Common myeloid progenitor, CD34-positive (primary cell): ENCODE data around the gene ADARB2.

Experiments used
- CTCF ChIA-PET: fragments of 350-600 bp; sonication (Branson Sonifier 250); formaldehyde crosslinking; loops from one replicate; lab custom pipeline; 2021; ENCODE audit warnings: antibody characterized with exemption; lab: Charles Lee
- POLR2A ChIA-PET: fragments of 350-600 bp; sonication (Branson Sonifier 250); formaldehyde crosslinking; loops from one replicate; lab custom pipeline; 2021; ENCODE audit warnings: antibody characterized with exemption; lab: Charles Lee
- DNase-seq, 3 donors: peaks; one replicate each; pipeline versions ENCODE4 v3.0.0 to v3.0.0-alpha.2; 2013
- H3K27ac ChIP-seq, 2 experiments: 1 replicate in 1 of 2; 2 replicates in 1 of 2; pipeline ENCODE4 v1.7.0; 2013; ENCODE audit warnings: inconsistent platforms in 2 of 2, low read length in 2 of 2, mild to moderate bottlenecking in 2 of 2, low read depth in 1 of 2, moderate library complexity in 1 of 2; ENCODE audit not compliant: severe bottlenecking in 2 of 2, insufficient read depth in 1 of 2, poor library complexity in 1 of 2
- H3K27me3 ChIP-seq, 5 experiments: replicated peaks in 2 of 5; 1 replicate in 3 of 5; 2 replicates in 2 of 5; pipeline versions ENCODE4 v1.6.1 to v1.7.0; 2013; ENCODE audit warnings: low read length in 4 of 5, mild to moderate bottlenecking in 2 of 5, moderate library complexity in 2 of 5, inconsistent platforms in 1 of 5; ENCODE audit not compliant: insufficient read depth in 5 of 5, control insufficient read depth in 4 of 5
- H3K36me3 ChIP-seq, 4 experiments: 1 replicate in 2 of 4; 2 replicates in 2 of 4; pipeline versions ENCODE4 v1.6.1 to v1.7.0; 2013; ENCODE audit warnings: low read length in 3 of 4, control low read depth in 1 of 4, mild to moderate bottlenecking in 1 of 4; ENCODE audit not compliant: control insufficient read depth in 4 of 4, insufficient read depth in 4 of 4
- H3K4me1 ChIP-seq, 4 experiments: 1 replicate in 3 of 4; 2 replicates in 1 of 4; pipeline versions ENCODE4 v1.6.1 to v1.7.1; 2013; ENCODE audit warnings: low read length in 3 of 4, mild to moderate bottlenecking in 3 of 4, control low read depth in 1 of 4, inconsistent platforms in 1 of 4, moderate library complexity in 1 of 4; ENCODE audit not compliant: control insufficient read depth in 4 of 4, insufficient read depth in 4 of 4; ENCODE audit errors: control extremely low read depth in 1 of 4
- H3K4me3 ChIP-seq, 7 experiments: 1 replicate in 4 of 7; 2 replicates in 3 of 7; pipeline versions ENCODE4 v1.5.1 to v1.7.0; 2013; ENCODE audit warnings: mild to moderate bottlenecking in 7 of 7, low read length in 6 of 7, moderate library complexity in 6 of 7, inconsistent platforms in 2 of 7, low read depth in 2 of 7, control low read depth in 1 of 7; ENCODE audit not compliant: insufficient read depth in 4 of 7, control insufficient read depth in 1 of 7; ENCODE audit errors: extremely low read depth in 1 of 7
- H3K9me3 ChIP-seq, 5 experiments: 1 replicate in 4 of 5; 2 replicates in 1 of 5; pipeline versions ENCODE4 v1.6.1 to v1.7.1; 2013; ENCODE audit warnings: low read length in 4 of 5, mild to moderate bottlenecking in 2 of 5, inconsistent platforms in 1 of 5, low read depth in 1 of 5, moderate library complexity in 1 of 5; ENCODE audit not compliant: control insufficient read depth in 4 of 5, insufficient read depth in 2 of 5; ENCODE audit errors: control extremely low read depth in 1 of 5
- WGBS: methylation state at CpG from one replicate; pipeline ENCODE4 v1.1.5; 2013; ENCODE audit not compliant: insufficient coverage; 5-methylcytosine and 5-hydroxymethylcytosine counted together

ADARB2 gene

DNA sequence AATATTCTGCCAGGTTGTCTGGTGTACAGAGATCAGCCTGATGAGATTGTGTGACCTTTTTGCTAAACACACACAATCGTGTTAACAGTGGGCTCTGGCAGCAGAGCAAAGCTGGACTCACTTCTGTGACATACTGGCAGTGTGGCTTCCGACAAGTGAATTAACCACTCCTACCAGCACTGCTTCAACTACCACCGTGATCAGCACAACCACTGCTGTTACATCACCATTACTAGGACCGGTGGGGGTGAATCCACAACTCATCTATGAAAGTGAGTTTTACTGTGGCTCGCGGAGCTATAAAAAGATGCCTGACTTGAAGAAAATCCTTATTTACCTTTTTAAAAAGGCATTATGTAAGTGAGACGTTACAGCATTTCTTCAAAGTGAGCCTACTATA, 545.6 kb downstream of the ADARB2 start:
- WGBS = 50% methylated on average over 2 of the region's 7 CpGs
- POLR2A ChIA-PET = no interaction called here
- no peak overlapping the region for H3K27ac ChIP-seq
- no peaks in the 10 kb centered on the region for H3K36me3 ChIP-seq
- H3K27me3 ChIP-seq = peaks cover 0 to 32% (median 16%) of the 10 kb centered on the region in 5 experiments
- no peaks in the 10 kb centered on the region for H3K9me3 ChIP-seq
- no peak overlapping the region for H3K4me3 ChIP-seq
- no peak for DNase-seq
- H3K4me1 ChIP-seq = no peaks in the 10 kb centered on the region
- CTCF ChIA-PET = interaction anchor here (1.8 kb wide), 1 partner anchor 11 kb away, joined by 5 read pairs; no protein-coding TSS in a partner anchor

DNA sequence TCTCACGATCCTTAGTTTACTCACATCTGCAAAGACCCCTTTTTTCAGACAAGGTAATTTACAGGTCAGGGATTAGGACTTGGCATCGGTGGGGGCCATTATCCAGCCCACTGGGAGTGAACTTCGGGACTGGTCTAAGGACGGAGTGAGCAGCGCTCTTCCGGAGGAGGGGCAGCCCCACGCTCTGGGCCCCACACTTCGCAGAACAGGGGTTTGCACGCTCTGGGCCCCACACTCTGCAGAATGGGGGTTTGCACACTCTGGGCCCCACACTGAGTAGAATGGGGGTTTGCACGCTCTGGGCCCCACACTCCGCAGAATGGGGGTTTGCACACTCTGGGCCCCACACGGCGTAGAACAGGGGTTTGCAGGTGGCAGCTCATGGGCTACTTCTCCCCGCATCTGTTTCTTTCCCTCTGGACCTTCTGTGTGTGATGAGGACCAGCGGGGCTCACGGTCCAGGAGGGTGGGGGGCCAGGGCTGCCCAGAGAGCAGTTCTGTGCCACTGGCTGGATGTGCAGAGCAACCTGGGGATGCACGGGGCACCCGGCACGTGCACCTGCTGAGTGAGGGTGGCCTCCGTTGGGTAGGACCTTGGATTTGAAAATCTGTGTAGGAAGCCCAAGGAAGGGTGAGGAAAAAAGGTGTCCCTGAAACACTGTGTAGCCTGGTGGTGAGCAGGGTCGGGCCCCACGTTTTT, 546.4 kb downstream of the ADARB2 start:
- Histone ChIP-seq H3K36me3 (no peaks in the 10 kb centered on the region), H3K27ac (no peak overlapping the region), H3K27me3 (peaks cover 0 to 30% (median 14%) of the 10 kb centered on the region in 5 experiments), H3K9me3 (no peaks in the 10 kb centered on the region), H3K4me3 (no peak overlapping the region), H3K4me1 (no peaks in the 10 kb centered on the region)
- ChIA-PET CTCF (interaction anchor here (1.8 kb wide), 1 partner anchor 10 kb away, joined by 5 read pairs; no protein-coding TSS in a partner anchor), POLR2A (no interaction called here)
- DNase-seq = no peak
- 93% methylated on average over 22 of the region's 22 CpGs for WGBS

DNA sequence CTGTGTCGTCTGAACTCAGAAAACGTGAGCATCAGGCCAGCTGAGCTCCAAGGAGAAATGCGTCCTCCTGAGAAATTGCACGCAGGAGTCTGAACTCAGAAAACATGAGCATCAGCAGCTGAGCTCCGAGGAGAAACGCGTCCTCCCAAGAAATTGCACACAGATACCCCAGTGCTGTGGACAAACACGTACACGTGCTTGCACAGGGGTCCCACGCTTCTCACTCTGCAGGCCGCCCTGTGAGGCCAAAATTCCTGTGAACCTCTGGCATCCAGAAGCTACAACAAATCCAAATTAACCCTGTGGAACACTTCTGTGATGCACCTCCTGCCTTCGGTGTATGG, 547.3 kb downstream of the ADARB2 start:
- peaks cover 0 to 24% (median 10%) of the 10 kb centered on the region in 5 experiments for H3K27me3 ChIP-seq
- ChIA-PET POLR2A (no interaction called here), CTCF (interaction anchor here (1.8 kb wide), 1 partner anchor 9 kb away, joined by 5 read pairs; no protein-coding TSS in a partner anchor)
- DNase-seq = no peak
- no peaks in the 10 kb centered on the region for H3K36me3 ChIP-seq
- no peaks in the 10 kb centered on the region for H3K9me3 ChIP-seq
- no peaks in the 10 kb centered on the region for H3K4me1 ChIP-seq
- H3K4me3 ChIP-seq = no peak overlapping the region
- no peak overlapping the region for H3K27ac ChIP-seq
- 98% methylated on average over 12 of the region's 12 CpGs for WGBS

DNA sequence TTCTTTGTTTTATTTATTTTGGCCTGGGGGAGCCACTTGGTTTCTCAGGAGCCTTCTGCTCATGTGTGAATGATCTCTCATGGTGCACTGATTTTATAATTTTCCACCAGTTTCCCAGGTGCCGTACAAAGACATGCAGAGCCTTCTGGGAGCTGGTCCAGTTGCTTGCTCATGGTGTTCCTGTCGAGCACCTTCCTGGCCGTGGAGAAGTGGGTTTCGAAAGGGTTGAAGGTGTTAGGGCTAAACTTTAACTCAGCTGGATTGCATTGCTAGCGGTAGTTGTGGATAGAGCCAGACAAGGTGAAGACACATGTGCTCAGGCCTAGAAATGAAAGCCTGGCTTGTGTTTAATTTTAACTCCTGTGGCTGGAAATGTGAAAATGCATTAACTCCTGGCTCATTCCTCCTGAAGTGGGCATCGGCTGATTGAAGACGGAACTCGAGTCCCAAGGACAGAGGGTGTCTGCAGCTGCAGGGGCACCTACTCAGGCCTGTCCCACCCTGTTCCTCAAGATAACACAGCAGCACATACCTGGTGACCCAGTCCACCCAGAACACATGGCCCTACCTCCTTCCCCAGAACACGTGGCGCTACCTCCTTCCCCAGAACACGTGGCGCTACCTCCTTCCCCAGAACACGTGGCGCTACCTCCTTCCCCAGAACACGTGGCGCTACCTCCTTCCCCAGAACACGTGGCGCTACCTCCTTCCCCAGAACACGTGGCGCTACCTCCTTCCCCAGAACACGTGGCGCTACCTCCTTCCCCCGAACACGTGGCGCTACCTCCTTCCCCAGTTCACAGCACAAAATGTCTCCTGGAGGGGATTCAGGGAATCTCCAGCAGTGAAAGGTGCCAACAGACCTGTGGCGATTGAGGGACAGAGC, 547.9 kb downstream of the ADARB2 start:
- Histone ChIP-seq H3K4me1 (no peaks in the 10 kb centered on the region), H3K27me3 (peaks cover 0 to 23% (median 12%) of the 10 kb centered on the region in 5 experiments), H3K4me3 (no peak overlapping the region), H3K9me3 (no peaks in the 10 kb centered on the region), H3K27ac (no peak overlapping the region), H3K36me3 (no peaks in the 10 kb centered on the region)
- POLR2A ChIA-PET = no interaction called here
- DNase-seq = no peak
- WGBS = 95% methylated on average over 14 of the region's 26 CpGs
- CTCF ChIA-PET = interaction anchor here (1.8 kb wide), 1 partner anchor 9 kb away, joined by 5 read pairs; no protein-coding TSS in a partner anchor

DNA sequence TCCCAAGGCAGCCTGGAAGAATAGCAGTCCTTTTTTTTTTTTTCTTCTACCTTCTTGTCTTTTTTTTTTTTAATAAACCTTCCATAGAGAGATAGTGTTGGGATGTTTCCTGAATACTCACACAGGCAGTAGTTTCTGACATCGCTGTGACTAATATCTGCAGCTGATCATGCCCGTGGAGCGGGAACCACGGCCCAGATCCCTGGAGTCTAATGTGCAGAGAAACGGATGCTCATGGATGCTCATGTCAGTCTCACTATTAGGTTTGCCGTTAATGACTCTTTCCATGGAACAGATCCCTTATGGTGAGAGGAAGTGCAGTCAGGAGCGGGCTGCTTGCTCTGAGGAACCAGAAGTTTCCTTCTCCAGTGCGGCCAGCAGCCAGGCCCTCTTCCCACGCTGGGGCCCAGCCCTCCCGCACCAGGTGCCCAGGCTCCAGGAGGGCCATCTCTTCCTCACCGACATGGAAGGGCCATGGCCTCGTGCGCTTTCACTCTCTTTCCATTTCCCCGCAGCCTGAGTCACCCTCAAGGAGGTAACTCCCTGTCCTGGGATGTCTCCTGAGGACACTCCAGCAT, 548.7 kb downstream of the ADARB2 start:
- Histone ChIP-seq H3K4me1 (no peaks in the 10 kb centered on the region), H3K27ac (no peak overlapping the region), H3K36me3 (no peaks in the 10 kb centered on the region), H3K9me3 (no peaks in the 10 kb centered on the region), H3K27me3 (peaks cover 0 to 23% (median 12%) of the 10 kb centered on the region in 5 experiments), H3K4me3 (no peak overlapping the region)
- no peak for DNase-seq
- 82% methylated on average over 14 of the region's 14 CpGs for WGBS
- ChIA-PET CTCF (no interaction called here), POLR2A (interaction anchor here (0.6 kb wide), 1 partner anchor 10 kb away, joined by 3 read pairs; no protein-coding TSS in a partner anchor)

DNA sequence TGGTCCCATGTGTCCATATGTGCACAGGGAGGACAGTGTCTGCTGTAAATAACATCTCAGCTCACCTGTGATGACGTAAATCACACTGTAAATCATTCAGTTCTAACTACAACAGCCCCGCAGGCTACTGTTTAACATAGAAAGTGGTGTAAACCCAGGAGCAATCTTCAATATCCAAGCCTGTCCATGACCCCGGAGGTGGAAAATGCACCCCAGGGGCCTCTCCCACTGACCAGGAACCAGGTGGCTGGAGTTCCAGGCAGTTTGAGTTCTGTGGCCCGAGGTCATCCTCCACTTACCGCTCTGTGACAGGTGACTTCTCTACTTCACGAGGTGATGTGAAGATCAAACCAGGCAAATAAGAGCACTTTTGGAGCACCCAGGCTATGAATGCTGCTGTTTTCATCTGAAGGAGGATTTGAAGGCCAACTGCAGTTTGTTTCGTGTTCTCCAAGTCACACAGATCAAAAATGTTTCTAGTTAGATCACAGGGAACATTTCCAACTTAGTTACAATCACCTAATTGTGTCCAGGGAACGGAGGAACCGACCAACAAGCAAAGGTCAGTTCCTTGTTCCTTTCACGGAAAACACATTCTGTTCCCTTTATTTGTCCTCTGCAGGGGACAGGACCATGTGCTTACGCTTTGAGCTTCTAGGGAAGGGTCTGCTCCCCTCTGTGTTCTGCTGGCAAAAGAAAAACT, 549.3 kb downstream of the ADARB2 start:
- DNase-seq = no peak
- 92% methylated on average over 9 of the region's 11 CpGs for WGBS
- Histone ChIP-seq H3K4me1 (no peaks in the 10 kb centered on the region), H3K36me3 (no peaks in the 10 kb centered on the region), H3K27me3 (peaks cover 0 to 22% (median 12%) of the 10 kb centered on the region in 5 experiments), H3K27ac (no peak overlapping the region), H3K4me3 (no peak overlapping the region), H3K9me3 (no peaks in the 10 kb centered on the region)
- POLR2A ChIA-PET = interaction anchor here (0.6 kb wide), 1 partner anchor 9 kb away, joined by 3 read pairs; no protein-coding TSS in a partner anchor
- CTCF ChIA-PET = no interaction called here
